ENCODE measurements around the gene LSR.

DNA sequence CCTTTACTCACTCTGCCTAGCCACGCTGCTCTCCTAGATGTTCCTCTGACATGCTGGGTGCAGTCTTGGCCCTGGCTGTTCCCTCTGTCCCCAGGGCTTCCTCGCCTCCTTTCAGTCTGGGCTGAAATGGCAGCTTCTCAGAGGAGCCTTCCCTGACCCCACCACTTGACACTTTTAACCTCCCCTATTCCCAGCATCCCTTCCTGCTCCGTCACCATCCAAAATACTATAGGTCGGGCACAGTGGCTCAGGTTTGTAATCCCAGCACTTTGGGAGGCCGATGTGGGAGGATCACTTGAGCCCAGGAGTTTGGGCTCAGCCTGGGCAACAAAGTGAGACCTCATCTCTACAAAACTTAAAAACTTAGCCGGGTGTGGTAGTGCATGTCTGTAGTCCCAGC, 22.9 kb upstream of the LSR start:
- TF ChIP-seq EZH2phosphoT487 (IDR thresholded peaks at IDR 0.05; ENCODE audit: borderline replicate concordance): no peak
- no peak for TF ChIP-seq POLR2A (IDR thresholded peaks at IDR 0.05; ENCODE audit: borderline replicate concordance, extremely low read depth, insufficient read depth, insufficient read length)
- TF ChIP-seq RAD21 (IDR thresholded peaks at IDR 0.05; ENCODE audit: low read depth): no peak
- TF ChIP-seq, protein P1, sequence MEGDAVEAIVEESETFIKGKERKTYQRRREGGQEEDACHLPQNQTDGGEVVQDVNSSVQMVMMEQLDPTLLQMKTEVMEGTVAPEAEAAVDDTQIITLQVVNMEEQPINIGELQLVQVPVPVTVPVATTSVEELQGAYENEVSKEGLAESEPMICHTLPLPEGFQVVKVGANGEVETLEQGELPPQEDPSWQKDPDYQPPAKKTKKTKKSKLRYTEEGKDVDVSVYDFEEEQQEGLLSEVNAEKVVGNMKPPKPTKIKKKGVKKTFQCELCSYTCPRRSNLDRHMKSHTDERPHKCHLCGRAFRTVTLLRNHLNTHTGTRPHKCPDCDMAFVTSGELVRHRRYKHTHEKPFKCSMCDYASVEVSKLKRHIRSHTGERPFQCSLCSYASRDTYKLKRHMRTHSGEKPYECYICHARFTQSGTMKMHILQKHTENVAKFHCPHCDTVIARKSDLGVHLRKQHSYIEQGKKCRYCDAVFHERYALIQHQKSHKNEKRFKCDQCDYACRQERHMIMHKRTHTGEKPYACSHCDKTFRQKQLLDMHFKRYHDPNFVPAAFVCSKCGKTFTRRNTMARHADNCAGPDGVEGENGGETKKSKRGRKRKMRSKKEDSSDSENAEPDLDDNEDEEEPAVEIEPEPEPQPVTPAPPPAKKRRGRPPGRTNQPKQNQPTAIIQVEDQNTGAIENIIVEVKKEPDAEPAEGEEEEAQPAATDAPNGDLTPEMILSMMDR (IDR thresholded peaks at IDR 0.05 in 2 of 3, conservative IDR thresholded peaks at IDR 0.05 in 1 of 3; ENCODE audit: borderline replicate concordance in 1 of 3, insufficient read depth in 1 of 3, low read depth in 2 of 3, low read length in 2 of 3): no peak
- no peak for TF ChIP-seq POLR2AphosphoS5 (IDR thresholded peaks at IDR 0.05; ENCODE audit: low read depth, low read length)
- no peak for TF ChIP-seq SRF (IDR thresholded peaks at IDR 0.05; ENCODE audit: low read depth)
- no peak for TF ChIP-seq YY1 (IDR thresholded peaks at IDR 0.05; ENCODE audit: extremely low read depth, insufficient replicate concordance, low read depth, low read length)
- TF ChIP-seq, protein P2, sequence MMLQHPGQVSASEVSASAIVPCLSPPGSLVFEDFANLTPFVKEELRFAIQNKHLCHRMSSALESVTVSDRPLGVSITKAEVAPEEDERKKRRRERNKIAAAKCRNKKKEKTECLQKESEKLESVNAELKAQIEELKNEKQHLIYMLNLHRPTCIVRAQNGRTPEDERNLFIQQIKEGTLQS (IDR thresholded peaks at IDR 0.05): no peak
- TF ChIP-seq CEBPB (IDR thresholded peaks at IDR 0.05; ENCODE audit: low read depth): no peak
